UCSD-AML1 (cell line): ENCODE measurements around the gene SBNO2.
"Not testable (repeated sequence)": the region's sequence is repeated elsewhere in the genome, so short reads cannot be mapped to it uniquely, and the experiment has no call there.

Experiments
- DNase-seq: peaks from one replicate; lab custom pipeline; 2025; ENCODE audit not compliant: unreplicated experiment; lab: John Stamatoyannopoulos, UW

The SBNO2 gene

GRCh38 chr19:1210227-1210538 lies 36.1 kb upstream of the SBNO2 start:
- no peak for DNase-seq

- not testable (repeated sequence) for DNase-seq
Observed at GRCh38 chr19:1208830-1209229, 34.8 kb upstream of the SBNO2 start.

GRCh38 chr19:1206864-1207450 lies 32.9 kb upstream of the SBNO2 start:
- DNase-seq: no peak

GRCh38 chr19:1206150-1206863 lies 32.2 kb upstream of the SBNO2 start:
- DNase-seq: no peak

- DNase-seq: peak; percentile 99
Observed at GRCh38 chr19:1205114-1206099, 31.3 kb upstream of the SBNO2 start, which contains the start of gene STK11. TSS of gene STK11 (plus strand) at chr19:1205778. CDS start at chr19:1206914, 1,136 bp downstream.

- DNase-seq: not testable (repeated sequence)
Observed at GRCh38 chr19:1200614-1201013, 26.5 kb upstream of the SBNO2 start.

GRCh38 chr19:1199531-1199930 lies 25.5 kb upstream of the SBNO2 start:
- DNase-seq: no peak

GRCh38 chr19:1189419-1189818 lies 15.4 kb upstream of the SBNO2 start:
- DNase-seq: peak; percentile 45

GRCh38 chr19:1183543-1184172 lies 9.6 kb upstream of the SBNO2 start:
- DNase-seq: no peak

GRCh38 chr19:1182727-1183126 lies 8.7 kb upstream of the SBNO2 start:
- no peak for DNase-seq

GRCh38 chr19:1182068-1182467 lies 8.0 kb upstream of the SBNO2 start:
- DNase-seq: no peak

- no peak for DNase-seq
Observed at GRCh38 chr19:1181606-1182005, 7.5 kb upstream of the SBNO2 start.

GRCh38 chr19:1177322-1178114 lies 3.5 kb upstream of the SBNO2 start:
- no peak for DNase-seq

GRCh38 chr19:1173159-1173844 lies 766 bp downstream of the SBNO2 start:
- no peak for DNase-seq

- DNase-seq: no peak
Observed at GRCh38 chr19:1172353-1173158, 1.5 kb downstream of the SBNO2 start.

GRCh38 chr19:1171755-1172352 lies 2.2 kb downstream of the SBNO2 start:
- no peak for DNase-seq

GRCh38 chr19:1170938-1171754 lies 2.9 kb downstream of the SBNO2 start:
- DNase-seq: no peak
